K562 (cell line): ENCODE data around the gene CTXN1. TPM values are rescaled to one million over a fixed set of nuclear protein-coding genes. Genes with fewer than 3 reads are reported as not detected.

ENCODE experiments used
- ARID4B ChIP-seq: sonication (generic); formaldehyde crosslinking; IDR thresholded peaks from 2 replicates; pipeline ENCODE4 v1.8.0; 2022; ENCODE audit warnings: mild to moderate bottlenecking, missing genetic modification reagents
- CTCFL ChIP-seq: IDR thresholded peaks from 2 replicates; pipeline ENCODE4 v1.6.1; 2011; ENCODE audit warnings: borderline replicate concordance, low read depth, mild to moderate bottlenecking, moderate library complexity, low read length; ENCODE audit not compliant: insufficient read depth, poor library complexity, severe bottlenecking
- PHTF2 ChIP-seq: fragments of 250-450 bp; sonication (Bioruptor Pico); IDR thresholded peaks from 2 replicates; pipeline ENCODE4 v1.5.0; 2021; ENCODE audit warnings: mild to moderate bottlenecking
- REST ChIP-seq, 2 experiments: fragments of 450-650 bp; formaldehyde crosslinking in 1 of 2; IDR thresholded peaks; 2 replicates each; pipeline versions ENCODE4 v1.4.0 to v1.6.1; 2014 to 2020; ENCODE audit warnings: mild to moderate bottlenecking in 2 of 2, borderline replicate concordance in 1 of 2, low read depth in 1 of 2
- SMC3 ChIP-seq: conservative IDR thresholded peaks from 2 replicates; pipeline ENCODE4 v1.6.1; 2011; ENCODE audit warnings: low read depth, low read length, improper control_type of control experiment; ENCODE audit not compliant: insufficient read depth
- TARDBP ChIP-seq: fragments of 450-650 bp; IDR thresholded peaks from 2 replicates; pipeline ENCODE4 v1.6.1; 2016
- ZKSCAN8 ChIP-seq: fragments of 200-800 bp; sonication (Bioruptor generic); IDR thresholded peaks from 2 replicates; pipeline ENCODE4 v1.6.1; 2016; ENCODE audit warnings: missing genetic modification characterization, missing compliant biosample characterization
- ZNF354B ChIP-seq: fragments of 250-450 bp; sonication (Bioruptor Pico); IDR thresholded peaks from 2 replicates; pipeline ENCODE4 v1.4.0; 2020
- ZNF384 ChIP-seq: IDR thresholded peaks from 2 replicates; pipeline ENCODE4 v1.6.1; 2012; ENCODE audit warnings: low read depth, low read length, improper control_type of control experiment
- ZNF449 ChIP-seq: fragments of 250-450 bp; sonication (Bioruptor Pico); IDR thresholded peaks from 2 replicates; pipeline ENCODE4 v1.8.0; 2022; ENCODE audit warnings: moderate library complexity, mild to moderate bottlenecking, inconsistent platforms
- polyA plus RNA-seq, 8 experiments: library from polyadenylated mRNA; depleted of rRNA in 4 of 8; stranded (reverse) in 5 of 8; unstranded in 3 of 8; fragments of >200 nt; fragmentation: Nextera tagmentation in 2 of 8; fragmentation: Illumina TruSeq in 1 of 8; extraction: Ambion mirVana in 2 of 8; extraction: Trizol in 1 of 8; gene quantifications; 2 replicates each; pipeline versions ENCODE4 v1.2.1 to v1.2.3, GENCODE V29; 2011 to 2014; ENCODE audit warnings: inconsistent platforms in 1 of 8, missing spikeins in 1 of 8
- total RNA-seq, 7 experiments: library from RNA; depleted of rRNA in 6 of 7; stranded (reverse); fragments of >200 nt in 6 of 7; fragmentation: Illumina TruSeq in 2 of 7; extraction: Trizol in 2 of 7; gene quantifications; 2 replicates each; pipeline versions ENCODE4 v1.2.1 to v1.2.3, GENCODE V29; 2011 to 2021; ENCODE audit warnings: low replicate concordance in 1 of 7

CTXN1 gene
- total and polyA plus RNA-seq, 9 of the 15 experiments (the other 6 are each of a cell fraction or from before 2014, with no cell fraction given), result 0.15 to 37.4 (median 1.8) TPM; not detected in 2

- TF ChIP-seq REST (IDR thresholded peaks at IDR 0.05; ENCODE audit: borderline replicate concordance) (peak; percentile 82), REST (CRISPR knock-in tag; IDR thresholded peaks at IDR 0.05; ENCODE audit: low read depth) (peak; percentile 82; the same call in 1 of the 2 replicates), ZNF384 (peak; percentile 79), CTCFL (peak; percentile 74), SMC3 (peak; percentile 83), ZKSCAN8 (no peak), ZNF449 (CRISPR knock-in tag) (no peak), ZNF354B (CRISPR knock-in tag) (peak; percentile 41; the same call in 1 of the 2 replicates), TARDBP (no peak), ARID4B (CRISPR knock-in tag) (peak; percentile 65), PHTF2 (CRISPR knock-in tag) (no peak)
Observed at GRCh38 chr19:7944177-7944761, 18.3 kb upstream of the CTXN1 start (continued).
